Astrocyte (in vitro differentiated cells and primary cell): ENCODE measurements around the gene LRIG1.

Experiments used
- CTCF ChIP-seq: IDR thresholded peaks from 2 replicates; pipeline ENCODE4 v1.5.1; 2011; ENCODE audit warnings: low read depth, mild to moderate bottlenecking, inconsistent platforms, low read length, moderate library complexity; ENCODE audit not compliant: insufficient read depth
- EZH2 ChIP-seq: IDR thresholded peaks from 2 replicates; pipeline ENCODE4 v1.6.1; 2012; ENCODE audit warnings: mild to moderate bottlenecking, low read length, inconsistent platforms; ENCODE audit not compliant: insufficient read depth

GRCh38 chr3:66406163-66406562, 94.7 kb downstream of the LRIG1 start:
- no peak for TF ChIP-seq CTCF
- no peak for TF ChIP-seq EZH2
